Stimulated activated CD8-positive, alpha-beta memory T cell treated with anti-CD3 and anti-CD28 coated beads, Interleukin-7, amount 100 ng/mL, for 24 hours (primary cell): ENCODE results near the gene KRTAP5-7.
"Not testable (repeated sequence)": the region's sequence is repeated elsewhere in the genome, so short reads cannot be mapped to it uniquely, and the experiment has no call there.

Experiments used
- DNase-seq: peaks from one replicate; pipeline ENCODE4 v3.0.0-alpha.2; 2020; ENCODE audit warnings: low read depth

The KRTAP5-7 gene

GRCh38 chr11:71526796-71527575, at the start of gene KRTAP5-7:
Gene KRTAP5-7 (plus strand): TSS chr11:71527267. CDS start chr11:71527301, 34 bp downstream.
- not testable (repeated sequence) for DNase-seq

- DNase-seq, result no peak
Measured at GRCh38 chr11:71477641-71478527, 49.2 kb upstream of the KRTAP5-7 start.

- no peak for DNase-seq
Measured at GRCh38 chr11:71478528-71478840, 48.6 kb upstream of the KRTAP5-7 start.

- DNase-seq, result no peak
Measured at GRCh38 chr11:71481101-71481960, 45.7 kb upstream of the KRTAP5-7 start.

- no peak for DNase-seq
Measured at GRCh38 chr11:71482216-71482615, 44.9 kb upstream of the KRTAP5-7 start.

- no peak for DNase-seq
Measured at GRCh38 chr11:71482746-71483364, 44.2 kb upstream of the KRTAP5-7 start.

- no peak for DNase-seq
Measured at GRCh38 chr11:71483692-71484091, 43.4 kb upstream of the KRTAP5-7 start.

GRCh38 chr11:71484248-71485062, 42.6 kb upstream of the KRTAP5-7 start:
- no peak for DNase-seq

- no peak for DNase-seq
Measured at GRCh38 chr11:71485063-71485399, 42.0 kb upstream of the KRTAP5-7 start.

GRCh38 chr11:71485466-71485865, 41.6 kb upstream of the KRTAP5-7 start:
- DNase-seq, result no peak

- no peak for DNase-seq
Measured at GRCh38 chr11:71486320-71486719, 40.7 kb upstream of the KRTAP5-7 start.

GRCh38 chr11:71488681-71489270, 38.3 kb upstream of the KRTAP5-7 start:
- DNase-seq, result no peak

GRCh38 chr11:71489311-71490043, 37.6 kb upstream of the KRTAP5-7 start:
- peak; percentile 18 for DNase-seq

GRCh38 chr11:71490044-71490730, 36.9 kb upstream of the KRTAP5-7 start:
- no peak for DNase-seq

- no peak for DNase-seq
Measured at GRCh38 chr11:71490731-71491390, 36.2 kb upstream of the KRTAP5-7 start.

GRCh38 chr11:71491531-71491930, 35.5 kb upstream of the KRTAP5-7 start:
- DNase-seq, result no peak

- no peak for DNase-seq
Measured at GRCh38 chr11:71491940-71492339, 35.1 kb upstream of the KRTAP5-7 start.

- DNase-seq, result no peak
Measured at GRCh38 chr11:71495286-71496230, 31.5 kb upstream of the KRTAP5-7 start.
